Activated CD8-positive, alpha-beta memory T cell treated with anti-CD3 and anti-CD28 coated beads for 36 hours (primary cell): ENCODE measurements around the gene LHX2. TPM values are rescaled to one million over a fixed set of nuclear protein-coding genes. Genes with fewer than 3 reads are reported as not detected.
"Not testable (repeated sequence)": the region's sequence is repeated elsewhere in the genome, so short reads cannot be mapped to it uniquely, and the experiment has no call there.

Source experiments
- CTCF ChIA-PET: fragments of 350-600 bp; sonication (Branson Sonifier 250); formaldehyde crosslinking; loops from one replicate; lab custom pipeline; 2021; ENCODE audit warnings: antibody characterized with exemption; lab: Charles Lee
- POLR2A ChIA-PET: fragments of 350-600 bp; sonication (Branson Sonifier 250); formaldehyde crosslinking; loops from one replicate; lab custom pipeline; 2021; ENCODE audit warnings: antibody characterized with exemption; lab: Charles Lee
- total RNA-seq, 2 experiments: library from RNA; stranded (reverse); gene quantifications; one replicate each; pipeline ENCODE4 v1.2.3, GENCODE V29; 2021

The LHX2 gene, protein sequence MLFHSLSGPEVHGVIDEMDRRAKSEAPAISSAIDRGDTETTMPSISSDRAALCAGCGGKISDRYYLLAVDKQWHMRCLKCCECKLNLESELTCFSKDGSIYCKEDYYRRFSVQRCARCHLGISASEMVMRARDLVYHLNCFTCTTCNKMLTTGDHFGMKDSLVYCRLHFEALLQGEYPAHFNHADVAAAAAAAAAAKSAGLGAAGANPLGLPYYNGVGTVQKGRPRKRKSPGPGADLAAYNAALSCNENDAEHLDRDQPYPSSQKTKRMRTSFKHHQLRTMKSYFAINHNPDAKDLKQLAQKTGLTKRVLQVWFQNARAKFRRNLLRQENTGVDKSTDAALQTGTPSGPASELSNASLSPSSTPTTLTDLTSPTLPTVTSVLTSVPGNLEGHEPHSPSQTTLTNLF
- not detected for total RNA-seq

DNA sequence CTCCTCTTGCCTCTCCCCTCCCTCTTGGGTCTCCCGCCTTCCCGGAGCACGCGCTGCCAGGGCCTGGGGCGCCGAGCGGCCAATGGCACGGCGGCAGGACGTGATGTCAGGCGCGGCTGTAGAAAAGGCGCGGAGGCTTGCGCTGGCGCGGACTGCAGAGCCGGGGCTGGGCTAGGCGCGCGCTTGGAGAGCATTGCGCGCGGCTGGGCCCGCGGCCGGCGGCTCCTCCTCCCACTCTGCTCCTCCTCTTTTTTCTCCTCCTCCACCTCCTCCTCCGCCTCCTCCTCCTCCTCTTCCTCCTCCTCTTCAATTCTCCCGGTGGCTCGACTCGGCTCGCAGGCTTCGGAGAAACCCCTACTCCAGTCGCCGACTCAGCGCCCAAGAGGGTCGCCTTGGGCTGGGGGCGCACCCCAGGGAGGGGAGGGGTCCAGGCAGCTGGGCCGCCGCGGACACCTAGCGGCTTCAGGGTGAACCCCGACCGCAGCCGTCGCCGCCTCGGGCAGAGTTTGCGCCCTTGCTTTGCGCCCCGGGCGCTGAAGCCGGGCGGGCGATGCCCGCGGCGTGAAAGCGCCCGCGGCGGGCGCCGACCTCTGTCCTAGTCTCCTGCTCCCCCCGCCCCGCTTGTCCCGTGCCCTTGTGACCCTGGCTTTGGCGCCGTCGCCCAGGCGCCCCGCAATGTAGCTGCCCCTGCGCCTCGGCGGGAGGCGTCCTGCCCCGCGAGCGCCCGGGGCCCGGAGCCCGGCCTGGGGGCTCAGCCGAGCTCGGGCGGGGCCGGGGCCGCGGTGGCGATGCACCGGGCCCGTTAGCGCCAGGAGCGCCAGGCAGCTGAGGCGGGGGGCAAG is at the start of gene LHX2:
Gene LHX2, plus strand, starts transcription at position 309 of the 842 bp plus-strand sequence. CDS start 581 bp downstream, outside the sequence.
- CTCF ChIA-PET, result no interaction called here
- POLR2A ChIA-PET, result interaction anchor here (0.5 kb wide), 1 partner anchor 383 kb away, joined by 4 read pairs; no protein-coding TSS in a partner anchor

DNA sequence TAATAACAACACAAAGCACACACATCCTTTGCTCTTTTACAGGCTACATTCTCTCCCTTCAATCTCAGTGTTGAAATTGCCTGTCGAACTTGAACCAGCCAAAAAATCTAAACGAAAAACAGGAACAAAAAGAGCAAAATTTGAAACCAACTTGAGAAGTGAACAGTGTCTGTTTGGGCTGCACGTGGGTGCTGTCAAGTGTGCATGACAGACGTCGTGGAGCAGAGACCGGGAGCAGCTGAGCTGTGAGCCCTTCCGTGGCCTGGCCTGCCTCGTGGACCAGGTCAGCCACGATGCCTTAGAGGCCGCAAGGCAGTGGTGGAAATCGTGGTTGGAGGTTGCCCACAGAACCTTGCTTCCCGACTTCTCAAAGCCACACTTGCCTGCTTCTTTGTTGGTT is 46.8 kb upstream of the LHX2 start:
- ChIA-PET POLR2A (no interaction called here), CTCF (no interaction called here)

DNA sequence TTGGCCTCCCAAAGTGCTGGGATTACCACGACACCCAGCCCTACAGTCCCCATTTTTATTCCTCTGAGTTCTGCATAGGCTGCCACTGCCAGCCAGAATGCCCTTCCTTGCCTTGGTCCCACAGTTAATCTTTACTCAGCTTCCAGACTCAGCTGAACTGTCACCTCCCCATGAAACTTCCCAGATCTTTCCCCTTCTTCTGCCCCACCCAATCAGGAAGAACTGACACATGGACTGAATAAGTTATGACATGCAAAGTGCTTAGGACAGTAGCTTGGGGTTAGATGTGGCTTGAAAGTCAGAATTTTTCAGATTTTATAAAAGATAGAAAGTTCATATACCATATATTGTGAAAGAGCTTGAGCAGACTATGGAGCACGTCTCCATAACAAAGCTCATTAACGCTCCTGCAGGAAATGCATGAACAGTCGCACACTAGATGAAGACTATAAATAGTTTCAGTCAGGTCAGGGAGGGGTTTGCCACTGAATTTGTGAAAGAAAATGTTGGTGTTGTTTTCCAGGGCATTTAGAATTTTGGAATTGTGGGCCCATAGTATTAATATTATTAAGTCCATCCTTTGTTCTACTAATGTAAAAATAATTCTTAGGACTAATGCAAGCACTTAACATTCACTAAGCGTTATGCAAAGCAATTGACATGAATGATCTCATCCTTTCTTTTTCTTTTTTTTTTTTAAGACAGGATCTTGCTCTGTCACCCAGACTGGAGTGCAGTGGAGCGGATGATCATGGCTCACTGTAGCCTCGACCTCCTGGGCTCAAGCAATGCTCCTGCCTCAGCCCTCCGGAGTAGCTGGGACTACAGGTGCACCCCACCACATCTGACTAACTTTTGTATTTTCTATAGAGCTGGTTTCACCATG is 45.5 kb upstream of the LHX2 start:
- POLR2A ChIA-PET, result no interaction called here
- CTCF ChIA-PET, result no interaction called here

DNA sequence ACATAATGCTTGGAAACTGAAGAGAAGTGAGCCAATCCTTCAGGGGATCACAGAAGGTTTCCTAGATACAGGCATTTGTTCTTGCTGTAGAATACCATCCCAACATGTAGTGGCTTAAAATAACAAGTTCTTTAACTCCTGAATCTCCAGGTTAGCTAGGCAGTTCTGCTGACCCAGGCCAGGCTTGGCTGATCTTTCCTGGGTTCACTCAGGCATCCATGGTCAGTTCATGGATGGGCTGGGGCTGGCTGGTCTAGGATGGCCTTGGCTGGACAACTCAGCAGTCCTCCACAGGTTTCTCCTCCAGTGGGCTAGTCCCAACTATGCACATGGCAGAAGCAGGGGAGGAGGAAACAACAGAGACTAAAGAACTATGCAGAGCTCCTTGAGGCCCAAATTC is 44.2 kb upstream of the LHX2 start:
- ChIA-PET POLR2A (no interaction called here), CTCF (no interaction called here)

DNA sequence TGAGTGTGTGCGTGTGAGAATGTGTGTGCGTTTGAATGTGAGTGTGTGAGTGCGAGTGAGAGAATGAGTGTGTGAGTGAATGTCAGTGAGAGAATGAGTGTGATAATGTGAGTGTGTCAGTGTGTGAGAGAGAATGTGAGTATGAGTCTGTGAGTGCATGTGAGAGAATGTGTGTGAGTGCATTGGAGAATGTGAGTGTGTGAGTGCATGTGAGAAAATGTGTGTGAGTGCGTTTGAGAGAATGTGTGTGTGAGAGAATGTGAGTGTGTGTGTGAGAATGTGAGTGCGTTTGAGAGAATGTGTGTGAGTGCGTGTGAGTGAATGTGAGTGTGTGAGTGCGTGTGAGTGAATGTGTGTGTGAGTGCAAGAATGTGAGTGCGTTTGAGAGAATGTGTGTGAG is 39.0 kb upstream of the LHX2 start:
- CTCF ChIA-PET, result no interaction called here
- POLR2A ChIA-PET, result no interaction called here

DNA sequence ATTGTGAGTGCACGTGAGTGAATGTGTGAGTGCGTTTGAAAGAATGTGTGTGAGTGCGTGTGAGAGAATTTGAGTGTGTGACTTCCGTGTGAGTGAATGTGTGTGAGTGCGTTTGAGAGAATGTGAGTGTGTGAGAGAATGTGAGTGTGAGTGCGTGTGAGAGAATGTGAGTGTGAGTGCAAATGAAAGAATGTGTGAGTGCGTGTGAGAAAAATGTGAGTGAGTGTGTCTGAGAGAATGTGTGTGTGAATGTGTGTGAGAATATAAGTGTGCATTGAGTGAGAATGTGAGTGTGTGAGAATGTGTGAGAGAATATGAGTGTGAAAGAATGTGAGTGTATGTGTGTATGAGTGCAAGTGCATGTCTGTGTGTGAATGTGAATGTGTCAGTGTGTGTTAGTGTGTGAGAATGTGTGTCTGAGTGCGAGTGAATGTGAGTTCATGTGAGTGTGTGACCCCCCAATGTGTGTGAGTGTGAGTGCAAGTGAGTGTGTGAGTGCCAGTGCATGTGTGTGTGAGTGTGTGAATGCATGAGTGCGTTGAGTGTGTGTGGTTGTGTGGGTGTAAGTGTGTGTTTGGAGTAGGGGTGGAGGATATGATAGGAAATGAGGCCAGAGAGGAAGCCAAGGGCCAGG is 37.9 kb upstream of the LHX2 start:
- POLR2A ChIA-PET, result no interaction called here
- CTCF ChIA-PET, result no interaction called here

DNA sequence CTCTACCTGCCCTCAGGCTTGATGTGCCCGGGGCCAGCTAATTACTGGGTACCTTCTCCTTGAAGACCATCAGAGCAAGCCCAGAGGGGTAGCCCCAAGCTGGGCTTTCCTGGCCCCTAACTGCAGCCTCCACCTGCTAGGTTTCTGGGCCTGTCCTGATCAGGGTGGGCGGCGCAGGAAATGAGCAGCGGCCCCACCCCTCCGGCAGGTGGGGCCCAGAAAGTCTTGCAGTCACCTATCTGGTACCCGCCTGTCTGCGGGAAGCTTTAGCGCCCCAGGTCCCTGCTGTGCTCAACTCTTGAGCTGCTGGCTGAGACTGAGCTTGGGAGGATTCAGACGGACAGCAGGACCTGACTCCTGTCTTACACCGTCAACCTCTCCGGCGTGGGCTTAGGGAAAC is 37.1 kb upstream of the LHX2 start:
- ChIA-PET CTCF (no interaction called here), POLR2A (no interaction called here)

DNA sequence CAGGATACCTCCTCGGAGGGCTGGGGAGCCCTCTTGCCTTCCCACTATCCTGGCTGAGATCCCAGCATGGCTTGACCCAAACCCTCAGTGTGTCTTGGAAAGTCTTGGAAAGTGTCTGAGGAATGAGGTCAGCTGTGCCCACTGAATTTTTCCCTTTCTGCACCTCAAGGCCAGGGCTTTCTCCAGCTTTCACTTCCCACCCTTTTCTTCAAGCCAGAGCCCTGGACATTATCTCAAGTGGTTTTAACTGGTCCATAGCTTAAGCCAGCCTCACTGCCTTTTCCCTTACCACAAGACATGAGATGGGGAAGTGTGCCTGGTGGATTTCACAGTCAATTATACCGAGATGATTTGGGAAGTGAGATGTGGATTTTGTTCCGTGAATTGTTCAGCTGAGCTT is 35.7 kb upstream of the LHX2 start:
- POLR2A ChIA-PET, result no interaction called here
- CTCF ChIA-PET, result no interaction called here

DNA sequence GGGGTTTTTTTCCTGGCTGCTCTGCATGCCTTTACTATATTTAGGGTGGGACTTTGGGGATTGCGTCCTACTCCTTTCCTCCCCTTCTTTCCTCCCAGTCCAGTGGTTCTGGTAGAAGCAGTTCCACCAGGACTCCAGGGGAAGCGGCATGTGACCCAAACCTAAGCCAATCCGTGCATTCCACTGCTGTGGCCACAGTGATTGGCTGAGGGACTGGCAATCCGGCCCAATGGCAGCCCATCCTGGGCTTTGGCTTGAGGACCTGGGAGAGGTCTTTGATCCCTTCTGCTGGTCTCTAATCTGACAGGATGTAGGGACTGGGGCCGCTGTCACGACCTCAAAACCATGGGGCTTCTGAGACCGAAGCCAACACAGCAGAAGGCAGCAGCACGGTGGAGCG is 35.0 kb upstream of the LHX2 start:
- POLR2A ChIA-PET, CTCF ChIA-PET: not testable (repeated sequence)

DNA sequence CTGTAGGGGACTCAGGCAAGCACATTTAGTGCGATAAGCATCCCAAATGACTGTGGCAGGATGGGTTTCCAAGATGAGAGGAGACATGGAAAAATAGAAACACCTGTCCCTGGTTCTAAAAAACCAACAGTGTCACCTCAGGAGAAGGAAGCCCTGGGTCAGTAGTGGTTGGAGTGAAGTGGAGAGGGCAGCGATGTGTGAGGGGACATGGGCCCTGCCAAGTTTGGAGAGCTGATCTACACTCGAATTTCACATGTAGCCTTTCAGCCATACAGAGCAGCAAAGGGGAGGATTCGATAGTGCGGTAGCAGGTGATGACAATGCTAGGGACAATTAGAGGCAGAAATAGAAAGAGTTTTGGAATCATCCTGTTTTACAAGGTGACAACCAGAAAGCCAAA is 32.6 kb upstream of the LHX2 start:
- ChIA-PET CTCF (no interaction called here), POLR2A (no interaction called here)

DNA sequence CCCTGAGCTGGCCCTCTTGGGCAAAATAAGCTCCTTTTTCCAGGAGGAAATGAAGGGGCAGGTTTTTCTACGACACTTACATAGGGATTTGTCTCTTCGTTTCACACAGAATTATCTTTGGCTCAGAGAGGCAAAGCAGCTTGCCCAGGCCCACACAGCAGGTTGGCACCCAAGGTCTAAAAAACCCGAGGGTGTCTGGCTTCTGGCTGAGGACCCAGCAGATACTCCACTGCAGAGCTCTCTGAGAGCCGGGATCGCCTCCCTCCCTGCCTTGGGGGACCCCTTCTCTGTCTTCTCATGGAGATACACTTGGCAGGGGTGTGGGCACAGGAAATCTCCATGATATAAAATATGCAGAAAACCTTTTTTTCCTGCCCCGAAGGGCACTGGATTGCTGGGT is 29.0 kb upstream of the LHX2 start:
- CTCF ChIA-PET, result no interaction called here

DNA sequence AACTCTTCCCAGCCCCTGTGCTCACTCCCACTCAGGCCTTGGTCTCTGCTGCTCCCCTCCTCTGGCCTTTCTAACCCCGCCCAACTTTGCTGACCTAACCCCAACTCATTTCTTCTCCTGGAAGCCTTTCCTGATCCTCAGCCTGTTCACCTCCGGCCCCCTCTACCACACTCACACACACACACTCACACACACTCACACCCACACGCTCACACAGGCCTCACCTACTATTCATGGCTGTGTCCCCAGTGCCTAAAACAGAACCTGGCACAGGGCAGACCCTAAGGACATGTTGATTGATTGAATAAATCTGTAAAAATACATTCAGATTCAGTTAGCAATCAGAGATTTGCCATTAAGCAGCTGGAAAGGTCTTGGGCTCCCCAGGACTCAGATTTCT is 28.5 kb upstream of the LHX2 start:
- ChIA-PET CTCF (no interaction called here), POLR2A (no interaction called here)

More for the DNA sequence above, 29.0 kb upstream of the LHX2 start:
- POLR2A ChIA-PET, result no interaction called here

DNA sequence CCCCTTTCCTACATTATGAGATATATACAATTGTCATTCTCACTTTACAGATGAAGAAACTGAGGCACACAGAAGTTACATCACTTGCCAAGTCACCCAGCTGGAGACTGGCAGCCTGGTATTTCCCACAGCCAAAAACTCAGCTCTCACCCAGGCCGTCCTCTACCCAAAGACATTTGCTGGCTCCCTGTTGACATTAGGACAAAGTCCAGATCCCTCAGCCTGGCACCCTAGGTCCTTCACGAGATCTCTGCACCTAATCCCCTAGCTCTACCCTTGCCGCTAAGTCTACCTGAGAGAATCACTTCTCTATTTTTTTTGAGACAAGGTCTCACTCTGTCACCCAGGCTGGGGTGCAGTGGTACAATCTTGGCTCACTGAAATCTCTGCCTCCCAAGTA is 26.8 kb upstream of the LHX2 start:
- CTCF ChIA-PET, result no interaction called here
- POLR2A ChIA-PET, result no interaction called here

DNA sequence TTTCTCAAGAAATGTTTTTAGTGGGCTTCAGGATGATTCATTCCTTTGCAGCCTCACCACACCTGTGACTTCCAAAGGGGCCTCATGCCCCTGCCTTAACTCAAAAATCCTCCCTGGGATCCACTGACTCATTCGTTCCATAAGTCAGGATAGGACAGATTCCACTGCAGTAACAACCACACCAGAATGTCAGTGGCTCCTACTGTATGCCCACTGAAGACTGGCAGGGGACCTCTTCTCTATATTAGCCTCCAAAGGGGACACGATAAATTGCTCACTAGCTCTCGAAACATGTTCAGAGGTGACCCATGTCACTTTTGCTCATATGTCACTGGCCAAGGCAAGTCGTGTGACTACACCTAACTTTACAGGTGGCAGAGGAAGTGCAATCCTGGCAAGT is 25.7 kb upstream of the LHX2 start:
- ChIA-PET POLR2A (no interaction called here), CTCF (no interaction called here)

DNA sequence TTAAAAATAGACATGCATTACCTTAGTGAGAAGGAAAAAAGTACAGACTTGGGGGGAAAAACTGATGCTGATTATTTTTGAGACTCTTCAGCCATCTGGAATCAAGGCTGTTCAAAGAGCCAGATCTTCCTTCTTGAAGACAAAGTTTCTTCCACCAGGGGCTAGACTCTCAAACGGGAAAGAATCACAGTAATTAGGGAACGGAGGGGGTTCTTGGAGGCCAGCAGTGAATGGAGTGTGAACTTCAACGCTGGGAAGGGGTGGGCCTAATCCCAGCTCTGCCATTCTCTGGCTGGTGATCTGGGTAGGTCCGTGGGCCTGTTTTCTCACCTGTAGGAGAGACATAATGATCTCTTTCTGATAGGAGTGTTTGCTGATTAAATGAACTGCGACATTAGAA is 21.1 kb upstream of the LHX2 start:
- POLR2A ChIA-PET, result no interaction called here
- CTCF ChIA-PET, result no interaction called here

DNA sequence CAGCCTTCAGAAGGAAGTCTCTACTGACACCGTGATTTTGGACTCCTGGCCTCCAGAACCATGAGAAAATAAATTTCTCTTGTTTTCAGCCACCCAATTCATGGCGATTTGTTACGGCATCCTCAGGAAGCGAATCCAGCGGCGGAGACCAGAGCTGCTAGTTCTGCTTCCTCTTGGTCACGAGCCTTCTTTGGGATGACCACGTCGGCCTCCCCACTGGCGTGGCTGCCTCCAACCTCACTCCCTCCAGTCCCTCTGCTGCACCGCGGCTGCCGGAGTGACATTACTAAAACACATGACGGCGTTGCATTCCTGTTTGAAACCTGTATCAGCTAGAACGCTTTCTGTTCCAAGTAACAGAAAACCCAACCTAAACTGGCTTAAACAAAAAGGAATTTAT is 18.9 kb upstream of the LHX2 start:
- CTCF ChIA-PET, POLR2A ChIA-PET: not testable (repeated sequence)

DNA sequence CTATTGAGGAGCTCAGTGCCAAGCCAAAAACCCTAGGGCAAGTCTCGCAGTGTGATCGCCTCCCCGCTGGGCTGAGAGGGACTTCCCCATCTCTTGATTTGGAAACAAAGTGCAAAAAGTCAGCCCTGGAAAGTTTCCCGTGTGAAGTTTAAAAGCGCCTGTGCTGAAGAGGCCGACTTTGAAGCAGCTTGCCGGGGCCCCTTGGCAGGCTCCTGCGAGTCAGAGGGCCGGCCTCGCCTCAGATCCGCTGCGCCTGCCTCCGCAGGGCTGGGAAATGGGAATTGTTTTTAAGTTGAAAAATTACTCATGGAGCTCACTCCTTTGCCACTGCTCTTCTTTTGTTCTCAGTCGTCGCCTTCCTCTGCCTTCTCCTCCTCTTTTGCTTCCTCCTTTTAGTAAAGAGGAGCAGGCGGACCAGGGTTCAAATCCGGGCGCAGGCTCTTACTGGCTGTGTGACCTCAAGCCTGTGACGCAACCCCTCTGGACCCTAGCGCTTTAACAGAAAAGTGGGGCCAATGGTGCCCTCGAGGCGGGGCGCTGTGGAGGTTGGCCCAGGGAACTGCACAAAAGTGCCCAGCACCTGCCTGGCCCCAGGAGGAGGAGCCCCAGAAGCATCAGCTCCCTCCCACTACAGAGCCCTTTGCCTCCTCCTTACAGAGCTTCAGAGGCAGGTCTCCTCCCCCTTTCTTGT is 14.7 kb upstream of the LHX2 start:
- ChIA-PET CTCF (no interaction called here), POLR2A (no interaction called here)

DNA sequence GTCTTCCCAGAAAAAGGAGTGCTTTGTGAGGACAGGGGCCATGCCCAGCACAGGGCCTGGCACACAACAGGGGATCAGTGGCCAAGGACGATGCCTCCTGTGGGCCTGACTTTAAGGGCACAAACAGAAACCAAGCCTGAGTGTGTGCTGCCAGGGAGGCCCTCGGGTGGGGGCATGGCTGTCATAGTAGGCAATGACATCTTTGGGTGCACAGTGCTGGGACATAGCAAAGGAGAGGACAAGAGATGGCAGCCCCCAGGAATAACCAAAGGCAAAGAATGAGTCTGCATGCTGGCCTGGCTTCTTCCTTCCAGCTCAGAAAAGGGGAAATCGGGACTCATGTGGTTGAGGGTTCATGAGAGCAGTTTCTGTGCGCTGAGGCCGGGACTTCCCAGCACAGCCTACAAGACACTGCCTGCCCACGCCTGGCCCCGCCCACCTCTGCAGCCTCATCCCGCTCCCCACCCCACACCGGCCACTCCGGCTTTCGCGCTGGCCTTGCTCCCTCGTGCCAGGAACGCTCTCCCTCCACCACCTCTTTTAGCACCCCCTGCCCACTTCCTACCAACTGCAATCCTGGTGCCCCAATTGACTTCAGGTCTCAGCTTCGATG is 13.8 kb upstream of the LHX2 start:
- ChIA-PET POLR2A (no interaction called here), CTCF (interaction anchor here (1.6 kb wide), 1 partner anchor 43 kb away, joined by 5 read pairs; no protein-coding TSS in a partner anchor)
